ENCODE data around the gene SKA2. TPM values are rescaled to one million over a fixed set of nuclear protein-coding genes. Genes with fewer than 3 reads are reported as not detected.

The SKA2 gene
- total RNA-seq, 4 donors from 2014 or later = 4.0 to 33.0 (median 12.6) TPM

DNA sequence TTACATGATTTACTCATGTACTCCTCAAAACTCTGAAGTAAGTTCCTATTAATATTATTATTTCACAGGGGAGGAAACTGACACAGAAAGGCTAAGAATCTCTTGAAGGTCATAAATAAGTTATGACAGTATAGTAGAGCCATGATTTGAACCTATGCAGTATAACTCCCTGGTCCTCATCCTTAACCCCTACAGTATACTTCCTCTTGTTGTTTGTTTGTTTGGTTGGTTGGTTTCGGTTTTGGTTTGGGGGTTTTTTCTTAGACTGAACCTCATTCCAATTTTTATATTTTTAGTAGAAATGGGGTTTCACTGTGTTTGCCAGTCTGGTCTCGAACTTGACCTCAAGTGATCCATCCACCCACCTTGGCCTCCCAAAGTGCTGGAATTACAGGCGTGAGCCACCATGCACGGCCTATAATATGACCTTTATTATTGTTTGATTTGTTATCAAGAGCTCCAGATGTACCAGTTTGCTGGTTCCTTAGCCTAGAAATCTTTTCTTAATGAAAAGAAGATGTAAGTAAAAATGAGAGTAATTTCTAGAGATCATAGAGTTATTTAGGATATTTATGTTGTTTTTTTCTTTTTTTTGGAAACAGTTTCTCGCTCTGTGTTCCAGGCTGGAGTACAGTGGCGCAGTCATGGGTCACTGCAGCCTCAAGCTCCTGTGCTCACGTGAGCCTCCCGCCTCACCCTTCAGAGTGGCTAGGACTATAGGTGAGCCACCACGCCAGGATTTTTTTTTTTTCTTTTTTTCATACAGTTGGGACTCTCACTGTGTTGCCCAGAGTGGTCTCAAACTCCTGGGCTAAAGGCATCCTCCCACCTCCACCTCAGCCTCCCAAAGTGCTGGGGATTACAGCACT is 5.4 kb upstream of the SKA2 start:
- Histone ChIP-seq H3K27ac (no peak overlapping the region), H3K9me3 (no peaks in the 10 kb centered on the region), H3K4me1 (peaks cover 0 to 7% (median 2%) of the 10 kb centered on the region in 4 donors), H3K27me3 (no peaks in the 10 kb centered on the region), H3K36me3 (no peaks in the 10 kb centered on the region), H3K4me3 (no peak overlapping the region)
- TF ChIP-seq, protein P1, sequence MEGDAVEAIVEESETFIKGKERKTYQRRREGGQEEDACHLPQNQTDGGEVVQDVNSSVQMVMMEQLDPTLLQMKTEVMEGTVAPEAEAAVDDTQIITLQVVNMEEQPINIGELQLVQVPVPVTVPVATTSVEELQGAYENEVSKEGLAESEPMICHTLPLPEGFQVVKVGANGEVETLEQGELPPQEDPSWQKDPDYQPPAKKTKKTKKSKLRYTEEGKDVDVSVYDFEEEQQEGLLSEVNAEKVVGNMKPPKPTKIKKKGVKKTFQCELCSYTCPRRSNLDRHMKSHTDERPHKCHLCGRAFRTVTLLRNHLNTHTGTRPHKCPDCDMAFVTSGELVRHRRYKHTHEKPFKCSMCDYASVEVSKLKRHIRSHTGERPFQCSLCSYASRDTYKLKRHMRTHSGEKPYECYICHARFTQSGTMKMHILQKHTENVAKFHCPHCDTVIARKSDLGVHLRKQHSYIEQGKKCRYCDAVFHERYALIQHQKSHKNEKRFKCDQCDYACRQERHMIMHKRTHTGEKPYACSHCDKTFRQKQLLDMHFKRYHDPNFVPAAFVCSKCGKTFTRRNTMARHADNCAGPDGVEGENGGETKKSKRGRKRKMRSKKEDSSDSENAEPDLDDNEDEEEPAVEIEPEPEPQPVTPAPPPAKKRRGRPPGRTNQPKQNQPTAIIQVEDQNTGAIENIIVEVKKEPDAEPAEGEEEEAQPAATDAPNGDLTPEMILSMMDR (IDR thresholded peaks at IDR 0.05) = no peak
- no peak for TF ChIP-seq POLR2A (IDR thresholded peaks at IDR 0.05)
- no peak for DNase-seq

DNA sequence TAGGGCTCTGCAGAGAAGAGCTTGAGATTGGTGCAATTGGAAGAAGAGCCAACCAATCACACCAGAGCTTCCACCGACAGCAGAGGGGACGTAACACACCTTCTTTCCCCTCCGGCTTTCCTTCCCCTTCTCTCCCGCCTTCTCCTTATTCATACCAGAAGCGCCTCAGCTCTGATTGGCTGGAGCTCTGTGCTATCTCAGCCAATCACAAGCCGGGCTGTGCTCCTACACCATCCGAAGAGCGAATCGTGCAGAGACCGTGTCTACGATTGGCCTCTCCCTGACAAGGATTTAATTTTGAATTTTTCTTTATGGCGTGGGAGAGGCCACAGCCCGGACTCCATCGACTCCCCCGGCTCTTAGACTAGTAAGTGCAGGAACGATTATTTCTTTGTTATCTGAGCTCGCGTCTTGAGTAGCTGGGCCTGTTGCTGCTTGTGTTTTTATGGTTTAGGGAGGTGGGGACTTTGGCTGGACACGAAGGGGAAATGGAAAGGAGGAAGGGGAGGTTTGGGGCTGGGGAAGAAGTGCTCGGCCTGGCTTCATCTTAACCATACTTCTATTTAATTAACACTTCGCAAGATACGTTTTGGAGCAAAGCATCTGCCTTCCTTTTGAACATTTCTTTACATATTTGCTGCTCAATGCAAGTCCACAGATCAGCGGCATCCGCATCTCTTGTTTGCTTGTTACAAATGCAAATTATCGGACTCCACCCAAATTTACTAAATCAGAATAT is 622 bp upstream of the SKA2 start, which contains the start of gene PRR11:
PRR11 (plus strand) TSS at position 308 of the 739 bp plus-strand sequence. CDS start 14,007 bp downstream, outside the sequence.
- Histone ChIP-seq H3K4me3 (peak within 1 kb of the TSS; percentile 59 to 71 (median 66)), H3K36me3 (no peaks in the 10 kb centered on the region), H3K9me3 (no peaks in the 10 kb centered on the region), H3K27me3 (no peaks in the 10 kb centered on the region), H3K4me1 (peaks cover 0 to 7% (median 4%) of the 10 kb centered on the region in 4 donors), H3K27ac (peak within 1 kb of the TSS; percentile 52 to 84 (median 78))
- peak; percentile 90 to 98 (median 98) for DNase-seq
- TF ChIP-seq, protein P1 (IDR thresholded peaks at IDR 0.05) = no peak
- TF ChIP-seq POLR2A (IDR thresholded peaks at IDR 0.05) = no peak

- peak overlapping the region; percentile 59 to 71 (median 66) for H3K4me3 ChIP-seq
- DNase-seq = peak; percentile 33 to 64 (median 61)
- peak overlapping the region; percentile 52 to 84 (median 78) for H3K27ac ChIP-seq
- no peaks in the 10 kb centered on the region for H3K9me3 ChIP-seq
- H3K36me3 ChIP-seq = no peaks in the 10 kb centered on the region
- no peaks in the 10 kb centered on the region for H3K27me3 ChIP-seq
- peaks cover 0 to 7% (median 4%) of the 10 kb centered on the region in 4 donors for H3K4me1 ChIP-seq
- no peak for TF ChIP-seq POLR2A (IDR thresholded peaks at IDR 0.05)
- TF ChIP-seq, protein P1 (IDR thresholded peaks at IDR 0.05) = no peak
Measured at GRCh38 chr17:59154292-59154720, 680 bp downstream of the SKA2 start.

GRCh38 chr17:59152925-59153324 is 2.1 kb downstream of the SKA2 start:
- H3K9me3 ChIP-seq = no peaks in the 10 kb centered on the region
- no peak overlapping the region for H3K27ac ChIP-seq
- peaks cover 0 to 7% (median 4%) of the 10 kb centered on the region in 4 donors for H3K4me1 ChIP-seq
- DNase-seq = no peak
- H3K36me3 ChIP-seq = no peaks in the 10 kb centered on the region
- H3K27me3 ChIP-seq = no peaks in the 10 kb centered on the region
- no peak for TF ChIP-seq POLR2A (IDR thresholded peaks at IDR 0.05)
- TF ChIP-seq, protein P1 (IDR thresholded peaks at IDR 0.05) = no peak
- no peak overlapping the region for H3K4me3 ChIP-seq

GRCh38 chr17:59151591-59151990 is 3.4 kb downstream of the SKA2 start:
- H3K4me3 ChIP-seq = no peak overlapping the region
- no peaks in the 10 kb centered on the region for H3K27me3 ChIP-seq
- TF ChIP-seq, protein P1 (IDR thresholded peaks at IDR 0.05) = no peak
- no peak for TF ChIP-seq POLR2A (IDR thresholded peaks at IDR 0.05)
- H3K4me1 ChIP-seq = peaks cover 0 to 7% (median 4%) of the 10 kb centered on the region in 4 donors
- no peak overlapping the region for H3K27ac ChIP-seq
- no peaks in the 10 kb centered on the region for H3K36me3 ChIP-seq
- DNase-seq = no peak
- no peaks in the 10 kb centered on the region for H3K9me3 ChIP-seq

Measured in Peyer's patch (tissue), 4 donors.